CD4-positive, alpha-beta T cell treated with Interleukin-2 at 100 ng/mL for 4 hours (primary cell): ENCODE measurements around the gene ATXN2.

ENCODE experiments used
- DNase-seq: peaks from one replicate; pipeline ENCODE4 v3.0.0-alpha.2; 2020; ENCODE audit warnings: low spot score

ATXN2 gene

GRCh38 chr12:111437816-111438454 is 161.2 kb downstream of the ATXN2 start:
- no peak for DNase-seq

DNA sequence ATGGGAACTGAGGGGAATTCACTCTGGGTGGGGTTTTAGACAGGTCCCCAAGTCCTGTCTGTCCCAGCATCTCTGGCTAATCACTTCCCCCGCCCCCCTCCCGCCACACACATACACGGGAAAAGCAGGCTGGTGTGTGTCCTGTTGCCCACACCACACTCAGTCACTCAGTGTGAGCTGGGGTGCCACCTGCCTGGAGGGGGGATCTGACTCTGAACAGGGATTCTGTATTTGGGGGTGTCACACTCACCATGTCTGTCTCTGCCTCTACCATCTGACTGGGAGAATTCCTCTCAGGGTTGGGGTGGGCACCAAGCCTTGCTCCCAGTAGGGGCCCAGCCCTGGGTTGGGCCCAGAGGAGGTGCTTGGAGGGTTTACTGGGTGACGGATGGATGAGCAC is 162.3 kb downstream of the ATXN2 start:
- DNase-seq, result no peak

DNA sequence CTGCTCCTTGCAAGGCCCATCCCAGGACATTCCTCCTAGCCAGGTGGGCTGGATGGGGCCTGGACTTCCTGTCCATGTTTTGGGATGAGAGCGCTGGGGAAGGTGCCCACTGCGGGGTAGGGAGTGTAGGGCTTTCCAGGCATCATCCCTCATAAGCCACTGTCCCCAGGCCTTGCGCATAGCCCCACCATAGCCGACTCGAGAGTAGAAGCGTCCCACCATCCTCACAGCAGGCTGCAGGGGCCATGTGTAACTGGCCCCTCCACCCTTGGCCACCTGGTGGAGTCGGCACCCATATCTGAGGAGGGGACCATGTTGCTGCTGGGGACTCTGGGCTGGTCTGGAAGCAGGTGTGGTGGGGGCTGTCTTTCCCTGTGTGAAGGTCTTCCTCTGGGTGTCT is 162.8 kb downstream of the ATXN2 start:
- no peak for DNase-seq

DNA sequence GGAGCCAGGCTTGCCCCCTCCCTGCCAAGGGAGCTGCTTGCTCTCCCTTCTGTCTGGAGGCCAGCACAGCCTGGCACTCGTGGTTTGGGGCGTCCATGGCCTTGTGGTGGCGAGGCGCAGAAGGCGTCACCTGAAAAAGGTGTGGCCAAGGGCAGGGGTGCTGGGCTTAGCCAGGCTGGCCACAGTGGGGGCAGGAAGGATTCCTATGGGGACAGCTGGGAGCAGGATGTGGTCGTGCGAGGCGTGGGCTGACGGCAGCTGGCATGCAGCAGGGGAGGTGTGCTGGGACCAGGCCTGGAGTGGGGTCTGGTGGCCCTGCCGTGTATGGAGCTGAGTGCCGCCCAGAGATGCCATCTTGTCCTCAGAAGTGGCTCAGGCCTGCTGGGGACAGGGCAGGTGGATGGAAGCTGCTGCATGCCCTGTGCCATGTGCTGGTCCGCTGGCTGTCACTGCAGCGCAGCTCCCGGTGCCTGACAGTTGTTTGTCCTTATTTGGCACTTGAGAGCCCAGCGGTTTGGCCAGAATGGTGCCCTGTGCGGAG is 163.4 kb downstream of the ATXN2 start:
- no peak for DNase-seq

GRCh38 chr12:111434680-111435338 is 164.3 kb downstream of the ATXN2 start:
- peak; percentile 93 for DNase-seq

GRCh38 chr12:111434049-111434448 is 165.1 kb downstream of the ATXN2 start:
- no peak for DNase-seq

DNA sequence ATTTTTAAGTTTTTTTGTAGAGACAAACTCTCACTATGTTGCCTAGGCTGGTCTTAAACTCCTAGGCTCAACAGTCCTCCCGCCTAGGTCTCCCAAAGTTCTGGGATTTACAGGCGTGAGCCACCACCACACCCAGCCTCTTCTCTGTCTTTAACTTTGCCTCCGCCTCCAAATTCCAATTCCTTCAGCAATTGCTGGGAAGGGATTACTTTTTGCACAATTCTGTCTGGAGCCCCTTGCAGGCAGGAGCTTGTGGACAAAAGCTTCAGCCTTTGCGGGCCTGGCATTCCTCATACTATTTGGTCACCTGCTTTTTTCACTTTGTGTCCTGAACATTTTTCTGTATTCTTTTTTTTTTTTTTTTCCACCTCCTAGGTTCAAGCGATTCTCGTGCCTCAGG is 167.3 kb downstream of the ATXN2 start:
- no peak for DNase-seq

DNA sequence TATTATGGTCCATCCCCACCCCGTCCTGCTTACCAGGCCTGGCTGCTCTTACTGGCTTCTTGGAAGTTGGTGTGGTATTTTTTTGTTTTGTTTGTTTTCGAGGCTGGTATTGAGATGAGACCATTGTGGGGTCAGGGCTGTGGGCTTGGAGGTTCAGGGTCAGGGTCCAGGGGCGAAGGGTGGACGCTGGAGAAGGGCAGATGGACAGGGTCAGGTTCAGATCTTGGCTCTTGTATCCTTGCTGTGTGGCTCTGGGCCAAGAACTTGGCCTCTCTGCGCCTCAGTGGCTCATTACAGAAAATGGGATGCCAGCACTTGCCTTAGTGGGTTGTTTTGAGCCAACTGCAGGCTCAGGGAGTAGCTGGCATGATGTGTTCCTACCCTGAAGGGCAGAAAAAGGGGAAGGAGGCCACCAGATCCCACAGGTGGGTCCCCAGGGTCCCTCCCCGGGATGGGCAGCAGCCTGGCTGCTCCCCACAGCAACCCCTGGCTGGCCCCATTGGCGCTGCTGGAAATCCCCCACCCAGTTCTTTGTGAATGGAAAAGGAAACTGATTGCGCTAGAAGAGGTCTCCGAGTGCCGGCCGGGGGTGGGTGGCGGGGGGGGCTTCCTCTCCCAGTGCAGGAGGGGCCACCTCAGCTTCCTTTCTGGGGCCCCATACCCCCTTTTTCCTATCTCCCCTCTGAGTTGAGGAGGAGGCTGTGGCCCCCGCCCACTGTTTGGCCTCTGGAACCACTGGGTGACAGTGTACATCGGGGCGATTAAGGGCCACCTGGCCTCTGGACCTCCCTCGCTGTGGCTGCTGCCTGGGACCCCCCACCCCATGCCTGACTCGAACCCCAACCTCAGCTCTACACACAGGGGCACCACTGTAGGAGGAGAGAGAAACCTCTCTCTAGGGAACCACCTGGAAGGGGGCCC is 168.4 kb downstream of the ATXN2 start:
- DNase-seq, result peak; percentile 76

- peak; percentile 90 for DNase-seq
Observed at GRCh38 chr12:111429828-111430432, 169.2 kb downstream of the ATXN2 start.

GRCh38 chr12:111428728-111429175 is 170.4 kb downstream of the ATXN2 start:
- DNase-seq, result peak; percentile 36

DNA sequence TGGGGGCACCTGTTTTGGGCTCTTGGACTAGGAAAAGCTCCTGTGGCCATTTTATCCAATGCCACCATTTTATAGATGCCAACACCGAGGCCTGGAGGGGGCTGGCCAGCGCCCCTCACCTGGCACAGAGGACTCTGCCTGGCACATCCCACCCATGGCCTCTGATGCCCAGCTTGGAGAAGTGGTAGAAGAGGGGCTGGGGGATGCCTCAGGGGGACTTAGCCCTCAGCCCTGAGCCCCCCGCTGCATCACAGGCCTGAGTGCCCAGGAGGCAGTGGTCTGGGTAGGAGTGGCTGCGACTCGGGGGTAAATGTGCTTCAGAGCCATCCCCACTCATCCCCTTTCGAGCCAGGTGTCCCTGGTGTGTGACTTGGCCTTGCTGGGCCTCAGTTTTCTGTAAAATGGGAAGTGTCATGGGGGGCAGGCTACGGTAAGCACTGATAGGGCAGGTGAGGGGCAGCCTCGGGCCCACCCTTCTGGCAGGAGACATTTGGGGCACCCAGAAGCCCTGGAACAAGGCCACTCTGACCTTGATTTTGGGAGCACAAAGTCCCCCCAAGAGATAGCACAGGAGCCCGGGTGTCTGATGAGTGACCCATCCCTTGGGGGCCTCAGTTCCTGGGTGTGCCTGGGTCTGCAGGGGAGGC is 170.9 kb downstream of the ATXN2 start:
- DNase-seq, result no peak

- DNase-seq, result no peak
Observed at GRCh38 chr12:111427417-111428074, 171.6 kb downstream of the ATXN2 start.

- DNase-seq, result peak; percentile 60
Observed at GRCh38 chr12:111426344-111427185, 172.6 kb downstream of the ATXN2 start.

- no peak for DNase-seq
Observed at GRCh38 chr12:111425655-111426054, 173.5 kb downstream of the ATXN2 start.

- DNase-seq, result no peak
Observed at GRCh38 chr12:111424793-111425251, 174.3 kb downstream of the ATXN2 start.

GRCh38 chr12:111424189-111424792 is 174.8 kb downstream of the ATXN2 start:
- no peak for DNase-seq

DNA sequence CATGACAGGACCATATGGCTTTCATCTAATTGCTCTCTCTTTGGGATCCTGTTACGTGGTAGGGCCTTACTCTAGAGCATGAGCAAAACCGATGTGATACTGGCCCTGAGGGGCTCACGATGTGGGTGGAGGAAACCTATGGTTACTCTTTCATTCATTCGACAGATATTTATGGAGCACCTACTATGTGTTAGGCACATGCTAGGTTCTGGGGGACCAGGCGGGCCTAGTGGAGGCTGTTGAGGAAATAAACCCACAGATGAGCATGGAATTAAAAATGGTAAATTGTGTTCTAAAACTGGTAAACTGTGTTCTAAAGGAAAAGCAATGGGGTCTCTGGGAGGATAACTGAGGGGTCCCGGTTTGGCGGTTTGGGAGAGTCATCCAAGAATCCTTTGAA is 178.6 kb downstream of the ATXN2 start:
- no peak for DNase-seq

- no peak for DNase-seq
Observed at GRCh38 chr12:111419784-111420183, 179.3 kb downstream of the ATXN2 start.

- no peak for DNase-seq
Observed at GRCh38 chr12:111418594-111418880, 180.6 kb downstream of the ATXN2 start.
